Measurements from ENCODE around the gene PNLIPRP1.

PNLIPRP1 gene

GRCh38 chr10:116587878-116588591, 2.7 kb upstream of the PNLIPRP1 start:
- Mint-ChIP-seq H3K4me1 (ENCODE audit: low read depth) (no peaks in the 10 kb centered on the region), H3K27me3 (ENCODE audit: low read depth) (no peaks in the 10 kb centered on the region), H3K36me3 (ENCODE audit: low read depth) (no peaks in the 10 kb centered on the region), H3K27ac (no peak overlapping the region), H3K9me3 (no peaks in the 10 kb centered on the region), H3K4me3 (no peak overlapping the region)
- DNase-seq (ENCODE audit: low spot score): no peak

GRCh38 chr10:116588995-116589394, 1.8 kb upstream of the PNLIPRP1 start:
- Mint-ChIP-seq H3K4me3 (no peak overlapping the region), H3K4me1 (ENCODE audit: low read depth) (no peaks in the 10 kb centered on the region), H3K27ac (no peak overlapping the region), H3K9me3 (no peaks in the 10 kb centered on the region), H3K27me3 (ENCODE audit: low read depth) (no peaks in the 10 kb centered on the region), H3K36me3 (ENCODE audit: low read depth) (no peaks in the 10 kb centered on the region)
- no peak for DNase-seq (ENCODE audit: low spot score)

GRCh38 chr10:116589926-116590325, 833 bp upstream of the PNLIPRP1 start:
- Mint-ChIP-seq H3K9me3 (no peaks in the 10 kb centered on the region), H3K27ac (no peak overlapping the region), H3K4me1 (ENCODE audit: low read depth) (no peaks in the 10 kb centered on the region), H3K36me3 (ENCODE audit: low read depth) (no peaks in the 10 kb centered on the region), H3K27me3 (ENCODE audit: low read depth) (no peaks in the 10 kb centered on the region), H3K4me3 (no peak overlapping the region)
- no peak for DNase-seq (ENCODE audit: low spot score)

- Mint-ChIP-seq H3K9me3 (no peaks in the 10 kb centered on the region), H3K27me3 (ENCODE audit: low read depth) (no peaks in the 10 kb centered on the region), H3K27ac (no peak overlapping the region), H3K4me1 (ENCODE audit: low read depth) (no peaks in the 10 kb centered on the region), H3K4me3 (no peak overlapping the region), H3K36me3 (ENCODE audit: low read depth) (no peaks in the 10 kb centered on the region)
- no peak for DNase-seq (ENCODE audit: low spot score)
Observed at GRCh38 chr10:116593139-116593740, 2.5 kb downstream of the PNLIPRP1 start.

GRCh38 chr10:116594525-116595035, 3.8 kb downstream of the PNLIPRP1 start:
- H3K36me3 Mint-ChIP-seq (ENCODE audit: low read depth): no peaks in the 10 kb centered on the region
- DNase-seq (ENCODE audit: low spot score): no peak
- no peaks in the 10 kb centered on the region for H3K4me1 Mint-ChIP-seq (ENCODE audit: low read depth)
- no peaks in the 10 kb centered on the region for H3K9me3 Mint-ChIP-seq
- no peak overlapping the region for H3K27ac Mint-ChIP-seq
- no peaks in the 10 kb centered on the region for H3K27me3 Mint-ChIP-seq (ENCODE audit: low read depth)
- no peak overlapping the region for H3K4me3 Mint-ChIP-seq

GRCh38 chr10:116596062-116596461, 5.3 kb downstream of the PNLIPRP1 start:
- Mint-ChIP-seq H3K36me3 (ENCODE audit: low read depth) (no peaks in the 10 kb centered on the region), H3K27ac (no peak overlapping the region), H3K4me1 (ENCODE audit: low read depth) (no peaks in the 10 kb centered on the region), H3K4me3 (no peak overlapping the region), H3K9me3 (no peaks in the 10 kb centered on the region), H3K27me3 (ENCODE audit: low read depth) (no peaks in the 10 kb centered on the region)
- no peak for DNase-seq (ENCODE audit: low spot score)

- H3K4me3 Mint-ChIP-seq: no peak overlapping the region
- no peaks in the 10 kb centered on the region for H3K4me1 Mint-ChIP-seq (ENCODE audit: low read depth)
- no peak for DNase-seq (ENCODE audit: low spot score)
- H3K9me3 Mint-ChIP-seq: no peaks in the 10 kb centered on the region
- no peak overlapping the region for H3K27ac Mint-ChIP-seq
- no peaks in the 10 kb centered on the region for H3K36me3 Mint-ChIP-seq (ENCODE audit: low read depth)
- no peaks in the 10 kb centered on the region for H3K27me3 Mint-ChIP-seq (ENCODE audit: low read depth)
Observed at GRCh38 chr10:116597543-116597942, 6.8 kb downstream of the PNLIPRP1 start.

- Mint-ChIP-seq H3K27me3 (ENCODE audit: low read depth) (no peaks in the 10 kb centered on the region), H3K36me3 (ENCODE audit: low read depth) (no peaks in the 10 kb centered on the region), H3K4me3 (no peak overlapping the region), H3K27ac (no peak overlapping the region), H3K4me1 (ENCODE audit: low read depth) (no peaks in the 10 kb centered on the region), H3K9me3 (no peaks in the 10 kb centered on the region)
- DNase-seq (ENCODE audit: low spot score): no peak
Observed at GRCh38 chr10:116598329-116598728, 7.6 kb downstream of the PNLIPRP1 start.

- Mint-ChIP-seq H3K36me3 (ENCODE audit: low read depth) (no peaks in the 10 kb centered on the region), H3K27ac (no peak overlapping the region), H3K9me3 (no peaks in the 10 kb centered on the region), H3K27me3 (ENCODE audit: low read depth) (no peaks in the 10 kb centered on the region), H3K4me1 (ENCODE audit: low read depth) (no peaks in the 10 kb centered on the region), H3K4me3 (no peak overlapping the region)
- DNase-seq (ENCODE audit: low spot score): no peak
Observed at GRCh38 chr10:116599991-116600390, 9.2 kb downstream of the PNLIPRP1 start.

GRCh38 chr10:116602648-116603400, 12.1 kb downstream of the PNLIPRP1 start:
- Mint-ChIP-seq H3K9me3 (no peaks in the 10 kb centered on the region), H3K27me3 (ENCODE audit: low read depth) (no peaks in the 10 kb centered on the region), H3K4me1 (ENCODE audit: low read depth) (no peaks in the 10 kb centered on the region), H3K27ac (no peak overlapping the region), H3K36me3 (ENCODE audit: low read depth) (no peaks in the 10 kb centered on the region), H3K4me3 (no peak overlapping the region)
- DNase-seq (ENCODE audit: low spot score): no peak

- Mint-ChIP-seq H3K27ac (no peak overlapping the region), H3K4me1 (ENCODE audit: low read depth) (no peaks in the 10 kb centered on the region), H3K27me3 (ENCODE audit: low read depth) (peaks cover 7% of the 10 kb centered on the region), H3K4me3 (no peak overlapping the region), H3K9me3 (no peaks in the 10 kb centered on the region), H3K36me3 (ENCODE audit: low read depth) (no peaks in the 10 kb centered on the region)
- DNase-seq (ENCODE audit: low spot score): no peak
Observed at GRCh38 chr10:116606061-116606483, 15.3 kb downstream of the PNLIPRP1 start.

- H3K4me3 Mint-ChIP-seq: no peak overlapping the region
Observed at GRCh38 chr10:116607336-116607735, 16.6 kb downstream of the PNLIPRP1 start.

GRCh38 chr10:116608686-116609594, 18.2 kb downstream of the PNLIPRP1 start:
- Mint-ChIP-seq H3K27me3 (ENCODE audit: low read depth) (peaks cover 7% of the 10 kb centered on the region), H3K9me3 (no peaks in the 10 kb centered on the region), H3K27ac (no peak overlapping the region), H3K4me1 (ENCODE audit: low read depth) (no peaks in the 10 kb centered on the region), H3K4me3 (no peak overlapping the region), H3K36me3 (ENCODE audit: low read depth) (no peaks in the 10 kb centered on the region)
- no peak for DNase-seq (ENCODE audit: low spot score)

More at GRCh38 chr10:116607336-116607735, 16.6 kb downstream of the PNLIPRP1 start:
- no peaks in the 10 kb centered on the region for H3K36me3 Mint-ChIP-seq (ENCODE audit: low read depth)
- no peak for DNase-seq (ENCODE audit: low spot score)
- H3K27me3 Mint-ChIP-seq (ENCODE audit: low read depth): peaks cover 7% of the 10 kb centered on the region
- no peaks in the 10 kb centered on the region for H3K9me3 Mint-ChIP-seq
- no peak overlapping the region for H3K27ac Mint-ChIP-seq
- H3K4me1 Mint-ChIP-seq (ENCODE audit: low read depth): no peaks in the 10 kb centered on the region
